ENCODE data around the gene TMEM170B.

TMEM170B gene

DNA sequence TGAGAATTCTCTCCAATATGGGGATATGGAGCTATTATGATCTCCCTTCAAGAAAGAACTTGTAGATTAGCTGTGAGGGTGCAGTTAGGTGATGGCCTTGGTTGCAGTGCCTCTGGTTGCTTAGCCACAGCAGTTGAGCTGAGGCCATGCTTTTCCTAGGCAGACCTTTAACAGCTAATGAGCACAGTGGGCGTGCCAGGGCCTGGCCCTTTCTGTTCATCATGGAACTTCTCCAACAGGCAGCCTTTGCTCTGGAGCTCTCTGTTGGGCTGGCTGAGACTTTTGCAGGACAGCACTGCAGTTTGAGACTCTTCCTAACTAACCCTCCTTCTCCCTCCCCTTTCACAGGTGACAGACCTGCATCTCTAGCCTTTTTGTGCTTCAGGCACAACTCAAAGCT lies 39.7 kb upstream of the TMEM170B start:
- no peaks in the 10 kb centered on the region for H3K4me1 ChIP-seq (ENCODE audit: insufficient read depth, low read length)
- no peak overlapping the region for H3K4me3 ChIP-seq (ENCODE audit: low read depth in 1 of 2, low read length in 2 of 2)
- H3K27ac ChIP-seq (ENCODE audit: low read depth, low read length), result no peak overlapping the region
- no peaks in the 10 kb centered on the region for H3K27me3 ChIP-seq (ENCODE audit: control insufficient read depth in 1 of 2, insufficient read depth in 2 of 2, low read length in 2 of 2)
- H3K9ac ChIP-seq (ENCODE audit: low read length), result no peak overlapping the region
- H3K36me3 ChIP-seq (ENCODE audit: insufficient read depth, low read length), result no peaks in the 10 kb centered on the region
- H3K9me3 ChIP-seq (ENCODE audit: low read length), result no peaks in the 10 kb centered on the region

DNA sequence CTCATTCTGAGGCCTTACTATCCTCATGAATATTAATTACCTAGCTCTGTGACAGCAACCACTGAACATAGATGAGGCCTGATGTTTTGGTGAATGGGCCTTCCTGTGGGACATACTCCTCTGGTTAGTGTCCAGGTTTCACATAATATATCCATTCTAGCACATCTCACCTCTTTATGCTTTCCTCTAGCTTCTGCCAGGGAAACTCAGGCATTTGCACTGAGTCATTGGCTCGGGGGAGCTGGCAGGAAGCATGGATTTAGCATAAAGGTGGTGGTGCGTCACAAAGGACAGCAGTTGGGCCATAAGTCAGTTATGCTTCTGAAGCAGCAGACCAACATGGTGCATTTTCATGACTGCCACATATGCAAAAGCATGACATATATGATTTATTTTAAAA lies 37.5 kb upstream of the TMEM170B start:
- no peaks in the 10 kb centered on the region for H3K4me1 ChIP-seq (ENCODE audit: insufficient read depth, low read length)
- H3K9me3 ChIP-seq (ENCODE audit: low read length), result no peaks in the 10 kb centered on the region
- H3K4me3 ChIP-seq (ENCODE audit: low read depth in 1 of 2, low read length in 2 of 2), result no peak overlapping the region
- no peaks in the 10 kb centered on the region for H3K27me3 ChIP-seq (ENCODE audit: control insufficient read depth in 1 of 2, insufficient read depth in 2 of 2, low read length in 2 of 2)
- no peaks in the 10 kb centered on the region for H3K36me3 ChIP-seq (ENCODE audit: insufficient read depth, low read length)
- H3K9ac ChIP-seq (ENCODE audit: low read length), result no peak overlapping the region
- H3K27ac ChIP-seq (ENCODE audit: low read depth, low read length), result no peak overlapping the region

DNA sequence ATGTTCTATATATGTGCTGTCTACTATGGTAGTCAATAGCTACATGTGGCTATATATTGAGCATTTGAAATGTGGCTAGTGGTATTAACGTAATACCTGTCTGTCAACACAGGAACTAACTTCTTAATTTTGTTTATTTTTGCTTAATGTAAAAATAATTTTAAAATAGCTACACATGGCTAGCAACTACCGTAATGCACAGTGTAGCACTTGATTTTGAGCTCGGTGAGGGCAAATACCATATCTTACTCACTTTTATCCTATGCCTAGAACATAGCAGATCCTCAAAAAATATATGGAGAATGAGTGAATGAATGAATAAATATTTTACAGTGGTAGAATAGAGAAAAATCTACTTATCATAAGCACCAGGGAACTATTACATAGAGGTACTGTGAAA lies 28.1 kb upstream of the TMEM170B start:
- H3K4me1 ChIP-seq (ENCODE audit: insufficient read depth, low read length), result no peaks in the 10 kb centered on the region
- no peaks in the 10 kb centered on the region for H3K36me3 ChIP-seq (ENCODE audit: insufficient read depth, low read length)
- H3K9ac ChIP-seq (ENCODE audit: low read length), result no peak overlapping the region
- H3K4me3 ChIP-seq (ENCODE audit: low read depth in 1 of 2, low read length in 2 of 2), result no peak overlapping the region
- no peaks in the 10 kb centered on the region for H3K9me3 ChIP-seq (ENCODE audit: low read length)
- no peak overlapping the region for H3K27ac ChIP-seq (ENCODE audit: low read depth, low read length)
- no peaks in the 10 kb centered on the region for H3K27me3 ChIP-seq (ENCODE audit: control insufficient read depth in 1 of 2, insufficient read depth in 2 of 2, low read length in 2 of 2)

DNA sequence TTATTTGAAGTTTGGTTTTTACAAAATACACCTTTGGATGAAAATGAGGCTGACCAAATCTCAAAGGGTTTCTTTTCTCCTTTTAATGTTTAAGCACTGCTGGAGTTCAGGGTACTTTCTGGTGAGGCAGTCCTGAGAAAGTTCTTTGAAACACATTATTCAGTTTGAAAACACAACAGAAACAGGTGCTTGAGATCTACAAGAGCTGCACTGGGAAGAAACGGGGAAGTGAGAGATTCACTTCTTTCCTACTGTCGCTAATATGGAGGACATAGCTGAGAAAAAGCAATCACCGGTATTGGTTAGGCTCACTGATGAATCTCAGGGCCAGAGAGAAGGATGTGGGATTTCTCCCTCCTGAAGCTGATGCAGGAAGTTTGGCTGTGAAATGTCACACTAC lies 22.9 kb upstream of the TMEM170B start:
- Histone ChIP-seq H3K27me3 (ENCODE audit: control insufficient read depth in 1 of 2, insufficient read depth in 2 of 2, low read length in 2 of 2) (no peaks in the 10 kb centered on the region), H3K4me3 (ENCODE audit: low read depth in 1 of 2, low read length in 2 of 2) (no peak overlapping the region), H3K4me1 (ENCODE audit: insufficient read depth, low read length) (no peaks in the 10 kb centered on the region), H3K9ac (ENCODE audit: low read length) (no peak overlapping the region), H3K36me3 (ENCODE audit: insufficient read depth, low read length) (no peaks in the 10 kb centered on the region), H3K27ac (ENCODE audit: low read depth, low read length) (no peak overlapping the region), H3K9me3 (ENCODE audit: low read length) (no peaks in the 10 kb centered on the region)

GRCh38 chr6:11515763-11516162 lies 21.8 kb upstream of the TMEM170B start:
- no peak overlapping the region for H3K4me3 ChIP-seq (ENCODE audit: low read depth in 1 of 2, low read length in 2 of 2)
- H3K9ac ChIP-seq (ENCODE audit: low read length), result no peak overlapping the region
- no peak overlapping the region for H3K27ac ChIP-seq (ENCODE audit: low read depth, low read length)
- no peaks in the 10 kb centered on the region for H3K4me1 ChIP-seq (ENCODE audit: insufficient read depth, low read length)
- H3K36me3 ChIP-seq (ENCODE audit: insufficient read depth, low read length), result no peaks in the 10 kb centered on the region
- no peaks in the 10 kb centered on the region for H3K27me3 ChIP-seq (ENCODE audit: control insufficient read depth in 1 of 2, insufficient read depth in 2 of 2, low read length in 2 of 2)
- H3K9me3 ChIP-seq (ENCODE audit: low read length), result no peaks in the 10 kb centered on the region

DNA sequence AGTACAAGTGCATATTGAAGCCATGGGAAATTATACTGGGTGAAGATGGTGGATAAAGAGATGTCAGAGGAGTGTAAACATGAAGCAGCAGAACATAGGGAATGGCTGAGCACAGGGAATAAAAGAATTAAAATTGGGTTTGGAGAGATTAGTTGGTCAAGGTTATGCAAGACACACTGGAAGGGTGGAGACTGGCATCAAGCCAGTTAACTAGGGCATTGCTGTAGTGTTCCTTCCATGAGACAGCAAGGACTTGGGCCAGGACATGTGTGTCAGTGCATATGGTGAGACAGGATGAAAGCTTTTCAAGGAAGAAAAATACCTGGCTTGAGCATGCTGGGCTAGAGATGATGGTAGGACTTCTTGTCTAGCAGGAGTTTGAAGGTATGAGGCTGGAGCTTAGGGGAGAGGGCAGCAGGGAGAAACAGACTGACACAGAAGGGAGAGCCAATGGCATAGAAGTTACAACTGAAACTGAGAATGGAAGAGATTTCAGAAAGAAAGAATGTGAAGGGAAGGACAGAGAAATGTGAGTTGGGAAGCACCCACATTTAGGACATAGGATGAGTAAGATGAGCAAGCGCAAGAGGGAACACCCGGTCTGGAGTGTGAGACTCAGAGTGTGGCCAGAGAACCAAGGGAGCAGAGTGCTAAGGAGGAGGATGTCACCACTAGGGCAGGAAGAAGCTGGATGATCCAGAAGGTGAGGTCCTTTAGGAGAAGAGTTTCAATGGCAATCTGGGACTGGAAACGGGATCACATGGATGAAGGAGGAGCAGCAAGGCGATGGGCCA lies 14.5 kb upstream of the TMEM170B start:
- no peaks in the 10 kb centered on the region for H3K36me3 ChIP-seq (ENCODE audit: insufficient read depth, low read length)
- H3K27me3 ChIP-seq (ENCODE audit: control insufficient read depth in 1 of 2, insufficient read depth in 2 of 2, low read length in 2 of 2), result no peaks in the 10 kb centered on the region
- H3K9me3 ChIP-seq (ENCODE audit: low read length), result no peaks in the 10 kb centered on the region
- no peaks in the 10 kb centered on the region for H3K4me1 ChIP-seq (ENCODE audit: insufficient read depth, low read length)
- H3K9ac ChIP-seq (ENCODE audit: low read length), result no peak overlapping the region
- H3K27ac ChIP-seq (ENCODE audit: low read depth, low read length), result no peak overlapping the region
- H3K4me3 ChIP-seq (ENCODE audit: low read depth in 1 of 2, low read length in 2 of 2), result no peak overlapping the region

- no peaks in the 10 kb centered on the region for H3K4me1 ChIP-seq (ENCODE audit: insufficient read depth, low read length)
- H3K27ac ChIP-seq (ENCODE audit: low read depth, low read length), result no peak overlapping the region
- no peaks in the 10 kb centered on the region for H3K9me3 ChIP-seq (ENCODE audit: low read length)
- no peak overlapping the region for H3K9ac ChIP-seq (ENCODE audit: low read length)
- H3K36me3 ChIP-seq (ENCODE audit: insufficient read depth, low read length), result no peaks in the 10 kb centered on the region
- H3K27me3 ChIP-seq (ENCODE audit: control insufficient read depth in 1 of 2, insufficient read depth in 2 of 2, low read length in 2 of 2), result no peaks in the 10 kb centered on the region
- H3K4me3 ChIP-seq (ENCODE audit: low read depth in 1 of 2, low read length in 2 of 2), result no peak overlapping the region
Observed at GRCh38 chr6:11525468-11526155, 11.9 kb upstream of the TMEM170B start.

GRCh38 chr6:11526156-11526505 lies 11.4 kb upstream of the TMEM170B start:
- Histone ChIP-seq H3K4me3 (ENCODE audit: low read depth in 1 of 2, low read length in 2 of 2) (no peak overlapping the region), H3K9ac (ENCODE audit: low read length) (no peak overlapping the region), H3K4me1 (ENCODE audit: insufficient read depth, low read length) (no peaks in the 10 kb centered on the region), H3K27me3 (ENCODE audit: control insufficient read depth in 1 of 2, insufficient read depth in 2 of 2, low read length in 2 of 2) (no peaks in the 10 kb centered on the region), H3K9me3 (ENCODE audit: low read length) (no peaks in the 10 kb centered on the region), H3K27ac (ENCODE audit: low read depth, low read length) (no peak overlapping the region), H3K36me3 (ENCODE audit: insufficient read depth, low read length) (no peaks in the 10 kb centered on the region)

GRCh38 chr6:11527274-11527870 lies 10.2 kb upstream of the TMEM170B start:
- Histone ChIP-seq H3K9me3 (ENCODE audit: low read length) (no peaks in the 10 kb centered on the region), H3K36me3 (ENCODE audit: insufficient read depth, low read length) (no peaks in the 10 kb centered on the region), H3K9ac (ENCODE audit: low read length) (no peak overlapping the region), H3K4me3 (ENCODE audit: low read depth in 1 of 2, low read length in 2 of 2) (no peak overlapping the region), H3K4me1 (ENCODE audit: insufficient read depth, low read length) (peaks cover 7% of the 10 kb centered on the region), H3K27ac (ENCODE audit: low read depth, low read length) (no peak overlapping the region), H3K27me3 (ENCODE audit: control insufficient read depth in 1 of 2, insufficient read depth in 2 of 2, low read length in 2 of 2) (no peaks in the 10 kb centered on the region)

DNA sequence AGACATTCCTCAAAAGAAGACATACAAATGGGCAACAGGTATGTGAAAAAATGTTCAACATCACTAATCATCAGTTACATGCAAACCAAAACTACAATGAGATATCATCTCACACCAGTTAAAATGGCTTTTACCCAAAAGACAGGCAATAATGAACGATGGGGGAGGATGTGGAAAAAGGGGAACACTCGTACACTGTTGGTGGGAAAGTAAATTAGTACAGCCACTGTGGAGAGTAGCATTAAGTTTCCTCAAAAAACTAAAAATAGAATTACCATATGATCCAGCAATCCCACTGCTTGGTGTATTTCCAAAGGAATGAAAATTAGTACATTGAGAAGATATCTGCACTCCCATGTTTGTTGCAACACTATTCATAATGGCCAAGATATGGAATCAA lies 8.6 kb upstream of the TMEM170B start:
- Histone ChIP-seq H3K4me1 (ENCODE audit: insufficient read depth, low read length) (peaks cover 7% of the 10 kb centered on the region), H3K4me3 (ENCODE audit: low read depth in 1 of 2, low read length in 2 of 2) (no peak overlapping the region), H3K9ac (ENCODE audit: low read length) (no peak overlapping the region), H3K36me3 (ENCODE audit: insufficient read depth, low read length) (no peaks in the 10 kb centered on the region), H3K27ac (ENCODE audit: low read depth, low read length) (no peak overlapping the region), H3K27me3 (ENCODE audit: control insufficient read depth in 1 of 2, insufficient read depth in 2 of 2, low read length in 2 of 2) (no peaks in the 10 kb centered on the region), H3K9me3 (ENCODE audit: low read length) (no peaks in the 10 kb centered on the region)

- Histone ChIP-seq H3K9ac (ENCODE audit: low read length) (no peak overlapping the region), H3K4me1 (ENCODE audit: insufficient read depth, low read length) (peaks cover 7% of the 10 kb centered on the region), H3K27me3 (ENCODE audit: control insufficient read depth in 1 of 2, insufficient read depth in 2 of 2, low read length in 2 of 2) (no peaks in the 10 kb centered on the region), H3K36me3 (ENCODE audit: insufficient read depth, low read length) (no peaks in the 10 kb centered on the region), H3K9me3 (ENCODE audit: low read length) (no peaks in the 10 kb centered on the region), H3K27ac (ENCODE audit: low read depth, low read length) (peak overlapping the region; percentile 63), H3K4me3 (ENCODE audit: low read depth in 1 of 2, low read length in 2 of 2) (no peak overlapping the region)
Observed at GRCh38 chr6:11532097-11532496, 5.5 kb upstream of the TMEM170B start.

Data from muscle layer of colon (tissue), 2 donors.